ENCODE data around the gene CCL7. TPM values are rescaled to one million over a fixed set of nuclear protein-coding genes. Genes with fewer than 3 reads are reported as not detected.
A peak's percentile ranks its signal among the peaks of the same experiment; 100 is the strongest.

Gene CCL7
- total RNA-seq, 1 experiment from 2014 or later: not detected

- in situ Hi-C loops (cut with HindIII; ENCODE audit: low pct_unique_long_range_greater_than_20kb, low sequenced_read_pairs): no loop called here
- no peak for DNase-seq (ENCODE audit: low read depth, low spot score)
Measured at GRCh38 chr17:34305606-34306005, 35.6 kb downstream of the CCL7 start.

DNA sequence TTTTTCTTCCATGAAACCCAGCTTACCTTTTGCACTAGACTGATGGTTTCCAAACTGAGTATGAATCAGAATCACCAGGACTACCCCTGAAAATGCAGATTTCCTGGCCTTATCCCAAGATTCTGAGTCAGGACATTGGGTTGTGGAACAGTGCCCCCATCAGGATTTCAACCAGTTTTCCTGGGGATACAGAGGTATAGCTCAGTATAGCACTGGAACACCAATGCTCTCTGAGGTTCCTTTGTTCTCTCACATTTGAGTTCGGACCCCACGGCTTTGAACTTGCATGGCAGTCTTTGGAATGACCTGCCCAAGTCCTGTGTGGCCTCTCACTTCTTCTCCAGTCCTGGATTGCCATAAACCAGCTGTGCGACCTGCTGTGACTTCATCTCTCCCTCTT lies 36.4 kb downstream of the CCL7 start:
- DNase-seq (ENCODE audit: low read depth, low spot score): peak; percentile 45
- in situ Hi-C loops (cut with HindIII; ENCODE audit: low pct_unique_long_range_greater_than_20kb, low sequenced_read_pairs): no loop called here

DNA sequence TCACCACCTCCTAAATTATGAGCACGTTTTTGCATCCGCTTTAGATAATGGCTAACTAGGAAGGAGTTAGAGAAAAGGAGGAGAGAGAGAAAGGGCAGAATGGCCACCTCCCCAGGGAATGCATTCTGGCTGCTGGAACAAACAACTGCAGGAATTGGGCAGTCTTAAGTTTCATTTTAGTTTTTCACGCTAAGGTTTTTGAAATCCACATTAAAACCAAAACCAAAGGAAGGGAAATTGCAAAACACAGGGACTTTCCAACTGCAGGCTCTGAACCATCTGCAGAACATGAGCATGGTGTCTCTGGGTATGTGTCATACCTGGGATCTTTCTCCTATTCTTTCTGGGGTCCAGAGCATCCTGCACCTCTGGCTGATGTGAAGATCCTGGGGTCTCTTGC lies 37.1 kb downstream of the CCL7 start:
- no peak for DNase-seq (ENCODE audit: low read depth, low spot score)
- in situ Hi-C loops (cut with HindIII; ENCODE audit: low pct_unique_long_range_greater_than_20kb, low sequenced_read_pairs): no loop called here

- in situ Hi-C loops (cut with HindIII; ENCODE audit: low pct_unique_long_range_greater_than_20kb, low sequenced_read_pairs): no loop called here
- no peak for DNase-seq (ENCODE audit: low read depth, low spot score)
Measured at GRCh38 chr17:34308371-34308770, 38.4 kb downstream of the CCL7 start.

GRCh38 chr17:34311291-34311690 lies 41.3 kb downstream of the CCL7 start:
- in situ Hi-C loops (cut with HindIII; ENCODE audit: low pct_unique_long_range_greater_than_20kb, low sequenced_read_pairs): no loop called here
- DNase-seq (ENCODE audit: low read depth, low spot score): no peak

DNA sequence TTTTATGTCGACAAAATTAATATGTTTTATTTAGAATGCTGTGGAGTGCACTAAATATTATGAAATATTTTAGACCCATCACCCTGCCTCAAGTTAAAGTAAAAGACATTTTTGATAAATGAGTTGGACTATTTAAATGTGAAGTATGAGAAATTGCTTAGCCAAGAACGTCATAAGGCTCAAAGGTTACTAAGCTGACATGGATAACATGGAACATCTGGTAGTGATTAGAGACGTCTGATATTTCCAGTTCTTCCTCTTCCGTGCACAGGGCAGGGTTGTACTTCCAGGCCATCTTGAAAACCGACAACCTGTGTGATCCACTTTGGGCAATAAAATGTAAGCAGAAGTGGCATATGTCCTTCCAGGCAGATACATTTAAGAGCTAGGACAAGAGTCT lies 42.1 kb downstream of the CCL7 start:
- in situ Hi-C loops (cut with HindIII; ENCODE audit: low pct_unique_long_range_greater_than_20kb, low sequenced_read_pairs): no loop called here
- DNase-seq (ENCODE audit: low read depth, low spot score): no peak

GRCh38 chr17:34313164-34313563 lies 43.1 kb downstream of the CCL7 start:
- DNase-seq (ENCODE audit: low read depth, low spot score): no peak
- in situ Hi-C loops (cut with HindIII; ENCODE audit: low pct_unique_long_range_greater_than_20kb, low sequenced_read_pairs): no loop called here

DNA sequence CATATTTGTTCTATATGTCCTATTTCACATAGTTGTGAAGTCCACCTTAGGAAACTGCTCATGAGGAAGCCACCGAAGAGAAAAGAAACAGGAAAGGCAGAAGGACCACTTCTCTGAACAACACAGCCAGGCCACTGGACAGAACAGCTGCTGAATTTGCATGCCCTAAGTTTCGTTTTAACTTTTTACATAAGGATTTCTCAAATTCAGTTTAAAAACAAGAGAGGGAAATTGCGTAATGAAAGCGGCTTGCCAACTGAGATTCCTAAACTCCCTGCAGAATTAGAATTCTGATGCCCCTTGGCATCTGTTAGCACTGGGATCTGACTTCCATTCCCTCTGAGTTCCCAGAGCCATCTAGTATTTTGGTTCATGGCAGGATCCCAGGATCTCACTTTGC lies 44.3 kb downstream of the CCL7 start:
- in situ Hi-C loops (cut with HindIII; ENCODE audit: low pct_unique_long_range_greater_than_20kb, low sequenced_read_pairs): no loop called here
- no peak for DNase-seq (ENCODE audit: low read depth, low spot score)

GRCh38 chr17:34318474-34318873 lies 48.5 kb downstream of the CCL7 start:
- DNase-seq (ENCODE audit: low read depth, low spot score): peak; percentile 56
- in situ Hi-C loops (cut with HindIII; ENCODE audit: low pct_unique_long_range_greater_than_20kb, low sequenced_read_pairs): no loop called here

DNA sequence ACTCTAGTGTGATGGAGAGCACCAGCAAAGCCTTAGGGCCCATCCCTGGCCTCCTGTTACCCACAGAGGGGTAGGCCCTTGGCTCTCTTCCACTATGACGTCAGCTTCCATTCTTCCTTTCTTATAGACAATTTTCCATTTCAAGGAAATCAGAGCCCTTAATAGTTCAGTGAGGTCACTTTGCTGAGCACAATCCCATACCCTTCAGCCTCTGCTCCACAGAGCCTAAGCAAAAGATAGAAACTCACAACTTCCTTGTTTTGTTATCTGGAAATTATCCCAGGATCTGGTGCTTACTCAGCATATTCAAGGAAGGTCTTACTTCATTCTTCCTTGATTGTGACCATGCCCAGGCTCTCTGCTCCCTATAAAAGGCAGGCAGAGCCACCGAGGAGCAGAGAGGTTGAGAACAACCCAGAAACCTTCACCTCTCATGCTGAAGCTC lies 49.0 kb downstream of the CCL7 start, which contains the start of gene CCL8:
Gene CCL8 (plus strand): TSS at position 397 of the 445 bp plus-strand sequence. CDS start 67 bp downstream, outside the sequence.
- in situ Hi-C loops (cut with HindIII; ENCODE audit: low pct_unique_long_range_greater_than_20kb, low sequenced_read_pairs): no loop called here

More for the DNA sequence above, 49.0 kb downstream of the CCL7 start, which contains the start of gene CCL8:
- DNase-seq (ENCODE audit: low read depth, low spot score): no peak

Other genes starting within 250 kb of the CCL7 start
- gene CCL2, start 14.9 kb upstream of the CCL7 start, total RNA-seq (2014; rRNA removed; shearing (Covaris generic)): not detected in 2 replicates
- gene CCL11, start 15.5 kb downstream of the CCL7 start, total RNA-seq (2014; rRNA removed; shearing (Covaris generic)): not detected in 2 replicates
- gene CCL8, start 49.2 kb downstream of the CCL7 start, total RNA-seq (2014; rRNA removed; shearing (Covaris generic)): not detected in 2 replicates
- not detected in 2 replicates for gene CCL13, start 86.3 kb downstream of the CCL7 start, total RNA-seq (2014; rRNA removed; shearing (Covaris generic))
- not detected in 2 replicates for gene CCL1, start 93.0 kb downstream of the CCL7 start, total RNA-seq (2014; rRNA removed; shearing (Covaris generic))

All from SK-MEL-5 (cell line).